Posterior cingulate gyrus (tissue), 11 donors: Measurements from ENCODE around the gene KIF16B.
"Not testable (repeated sequence)": the region's sequence is repeated elsewhere in the genome, so short reads cannot be mapped to it uniquely, and the experiment has no call there.

Experiments used
- DNase-seq, 10 donors: peaks; one replicate each; pipeline versions ENCODE4 v3.0.0 to v3.0.0-alpha.2; 2020 to 2021; ENCODE audit warnings: mixed read lengths in 3 of 10
- intact Hi-C: fragments of 100-400 bp; cut with DNase I; formaldehyde crosslinking; loops from one replicate; pipeline ENCODE4 v1.15.1; 2023

KIF16B gene

GRCh38 chr20:16280219-16280618 is 293.0 kb downstream of the KIF16B start:
- intact Hi-C loops = no loop called here
- DNase-seq = no peak

- no peak for DNase-seq
- intact Hi-C loops = no loop called here
Observed at GRCh38 chr20:16279320-16279719, 293.9 kb downstream of the KIF16B start.

- DNase-seq = no peak
- intact Hi-C loops = no loop called here
Observed at GRCh38 chr20:16273812-16274555, 299.3 kb downstream of the KIF16B start.

DNA sequence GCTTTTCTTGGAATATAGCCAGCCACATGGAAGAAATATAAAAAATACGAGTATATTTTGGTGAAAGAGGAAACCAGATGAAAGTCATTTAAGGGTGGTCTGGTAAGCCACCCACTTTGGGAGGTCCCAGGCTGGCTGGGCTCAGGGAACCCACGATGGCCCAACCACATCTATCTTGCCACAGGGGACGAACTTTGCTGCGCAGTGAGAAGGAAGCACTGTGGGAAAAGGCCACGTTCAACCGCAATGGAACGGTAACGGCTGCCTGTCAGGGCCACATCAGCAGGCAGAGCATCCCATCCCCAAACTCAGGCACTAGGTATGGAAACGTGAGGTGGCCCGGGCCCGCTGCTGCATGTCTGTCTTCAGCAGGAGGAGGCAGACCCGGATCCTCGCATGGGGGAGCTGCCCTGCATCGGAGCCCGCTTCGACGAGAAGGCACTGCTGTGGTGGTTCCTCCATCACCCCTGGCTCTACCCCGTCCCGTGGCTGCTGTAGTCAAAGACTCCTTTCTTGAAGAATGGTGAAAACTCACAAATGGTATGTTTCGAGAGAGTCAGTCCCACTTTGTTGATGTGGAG is 300.4 kb downstream of the KIF16B start:
- intact Hi-C loops = no loop called here
- no peak for DNase-seq

GRCh38 chr20:16271450-16271849 is 301.8 kb downstream of the KIF16B start:
- no peak for DNase-seq
- intact Hi-C loops = no loop called here

GRCh38 chr20:16270989-16271388 is 302.3 kb downstream of the KIF16B start:
- intact Hi-C loops = no loop called here
- DNase-seq = no peak

DNA sequence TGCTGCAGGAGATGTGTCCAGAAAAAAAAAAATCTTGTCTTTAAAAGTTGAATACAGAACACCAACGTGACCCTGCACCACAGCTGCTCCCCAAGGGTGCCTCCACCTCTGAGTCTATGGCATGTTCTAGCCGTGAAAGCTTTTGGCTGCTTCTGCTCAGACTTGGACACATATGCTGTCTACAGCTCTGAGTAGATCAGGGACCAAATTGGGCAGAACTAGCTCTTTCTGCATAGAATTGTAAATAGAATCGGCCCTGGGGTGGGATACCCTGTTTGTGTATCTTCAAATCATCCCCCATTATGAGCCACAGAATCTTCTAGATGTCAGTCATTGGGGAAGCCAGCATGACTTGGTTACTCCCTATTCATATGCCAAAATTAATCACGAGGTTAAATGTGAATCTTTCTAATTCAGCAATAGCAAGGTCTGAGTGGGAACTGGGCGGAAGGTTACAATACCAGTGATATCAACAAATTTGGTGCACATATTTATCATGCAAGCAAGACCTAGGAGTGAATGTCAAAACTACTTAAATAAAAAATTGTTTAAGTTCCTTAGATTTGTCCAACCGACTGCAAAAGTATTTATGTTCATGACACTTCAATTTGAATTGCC is 302.8 kb downstream of the KIF16B start:
- intact Hi-C loops = no loop called here
- no peak for DNase-seq

GRCh38 chr20:16267526-16267925 is 305.7 kb downstream of the KIF16B start:
- no peak for DNase-seq
- intact Hi-C loops = no loop called here

DNA sequence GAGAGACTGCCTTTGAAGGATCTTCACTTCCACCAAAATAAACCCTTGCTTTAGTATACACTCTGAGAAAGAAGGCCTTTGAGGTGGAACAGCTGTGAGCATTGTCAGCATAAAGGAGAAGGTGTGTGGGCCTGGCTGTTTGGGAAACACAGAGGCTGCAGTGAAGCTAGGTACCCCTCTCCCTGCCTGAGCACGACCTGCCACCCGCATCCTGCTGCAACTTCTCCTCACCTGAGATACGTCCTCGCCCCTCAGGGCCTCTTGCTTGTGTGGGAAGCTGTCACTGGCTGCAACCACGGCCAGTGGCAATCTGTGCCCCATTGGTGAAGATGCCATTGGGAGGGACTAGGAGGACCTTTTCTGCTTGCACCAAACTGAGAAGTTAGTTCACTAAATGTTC is 307.9 kb downstream of the KIF16B start:
- intact Hi-C loops = no loop called here
- no peak for DNase-seq

DNA sequence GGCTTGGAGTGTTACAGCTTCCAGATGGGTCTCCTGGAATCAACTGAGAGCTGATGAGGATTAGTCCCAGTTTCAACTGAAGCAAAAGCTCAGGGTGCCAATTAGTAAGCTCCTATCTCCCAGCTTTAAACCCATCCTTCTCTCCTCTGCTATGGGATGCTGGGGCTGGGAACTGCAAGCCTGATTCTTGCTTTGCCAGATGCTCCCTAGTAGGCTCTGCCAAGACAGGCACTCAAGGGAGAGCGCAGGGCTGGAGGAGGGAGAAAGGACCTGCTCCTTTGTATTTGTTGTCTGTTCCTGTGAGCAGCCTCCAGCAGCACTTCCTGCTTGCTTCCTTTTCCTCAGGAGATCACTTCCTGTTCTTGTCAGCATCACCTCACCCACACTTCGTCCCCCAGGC is 309.7 kb downstream of the KIF16B start:
- peak in 7 of 10 donors; percentile 33 to 88 (median 64) for DNase-seq

GRCh38 chr20:16262594-16262993 is 310.7 kb downstream of the KIF16B start:
- no peak for DNase-seq
- intact Hi-C loops = no loop called here

More for the DNA sequence above, 309.7 kb downstream of the KIF16B start:
- intact Hi-C loops = no loop called here

GRCh38 chr20:16261733-16262273 is 311.4 kb downstream of the KIF16B start:
- no peak for DNase-seq
- intact Hi-C loops = no loop called here

DNA sequence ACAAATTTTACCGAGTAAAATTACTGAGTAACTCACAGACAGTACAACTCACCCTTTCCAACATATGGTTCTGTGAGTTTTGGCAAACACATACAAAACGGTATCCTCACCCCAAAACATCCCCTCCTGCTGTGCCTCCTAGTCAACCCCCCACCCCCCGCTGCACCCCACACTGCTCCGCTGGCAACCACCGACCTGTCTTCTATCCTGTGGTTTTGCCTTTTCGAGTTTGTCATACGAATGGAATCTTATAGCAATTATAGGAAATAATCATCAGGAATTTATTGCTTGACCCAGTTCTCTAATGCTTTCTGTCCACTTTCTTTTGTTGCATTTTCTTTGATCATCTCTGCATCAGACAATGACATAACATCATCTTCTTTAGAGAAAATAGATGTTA is 312.3 kb downstream of the KIF16B start:
- intact Hi-C loops = no loop called here
- no peak for DNase-seq

- intact Hi-C loops, DNase-seq: not testable (repeated sequence)
Observed at GRCh38 chr20:16260133-16260532, 313.1 kb downstream of the KIF16B start.

DNA sequence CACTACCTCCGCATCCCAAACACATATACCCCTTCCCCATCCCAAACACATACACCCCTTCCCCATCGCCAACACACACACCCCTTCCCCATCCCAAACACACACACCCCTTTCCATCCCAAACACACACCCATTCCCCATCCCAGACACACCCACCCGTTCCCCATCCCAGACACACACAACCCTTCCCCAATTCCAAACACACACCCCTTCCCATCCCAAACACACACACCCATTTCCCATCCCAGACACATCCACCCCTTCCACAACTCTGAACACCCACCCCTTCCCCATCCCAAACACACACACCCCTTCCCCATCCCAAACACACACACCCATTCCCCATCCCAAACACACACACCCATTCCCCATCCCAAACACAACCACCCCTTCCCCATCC is 314.5 kb downstream of the KIF16B start:
- DNase-seq = no peak
- intact Hi-C loops = no loop called here

DNA sequence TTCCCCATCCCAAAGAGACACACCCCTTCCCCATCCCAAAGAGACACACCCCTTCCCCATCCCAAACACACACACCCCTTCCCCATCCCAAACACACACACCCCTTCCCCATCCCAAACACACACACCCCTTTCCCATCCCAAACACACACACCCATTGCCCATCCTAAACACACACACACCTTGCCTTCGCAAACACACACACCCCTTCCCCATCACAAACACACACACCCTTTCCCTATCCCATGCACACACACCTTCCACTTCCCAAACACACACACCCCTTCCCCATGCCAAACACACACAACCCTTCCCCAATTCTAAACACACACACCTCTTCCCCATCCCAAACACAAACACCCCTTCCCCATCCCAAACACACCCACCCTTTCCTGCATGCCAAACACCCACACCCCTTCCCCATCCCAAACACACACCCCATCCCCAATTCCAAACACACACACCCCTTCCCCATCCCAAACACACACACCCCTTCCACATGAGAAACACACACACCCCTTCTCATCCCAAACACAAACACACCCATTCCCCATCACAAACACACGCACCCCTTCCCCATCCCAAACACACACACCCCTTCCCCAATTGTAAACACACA is 315.3 kb downstream of the KIF16B start:
- no peak for DNase-seq
- intact Hi-C loops = no loop called here

GRCh38 chr20:16257021-16257420 is 316.2 kb downstream of the KIF16B start:
- DNase-seq = no peak

DNA sequence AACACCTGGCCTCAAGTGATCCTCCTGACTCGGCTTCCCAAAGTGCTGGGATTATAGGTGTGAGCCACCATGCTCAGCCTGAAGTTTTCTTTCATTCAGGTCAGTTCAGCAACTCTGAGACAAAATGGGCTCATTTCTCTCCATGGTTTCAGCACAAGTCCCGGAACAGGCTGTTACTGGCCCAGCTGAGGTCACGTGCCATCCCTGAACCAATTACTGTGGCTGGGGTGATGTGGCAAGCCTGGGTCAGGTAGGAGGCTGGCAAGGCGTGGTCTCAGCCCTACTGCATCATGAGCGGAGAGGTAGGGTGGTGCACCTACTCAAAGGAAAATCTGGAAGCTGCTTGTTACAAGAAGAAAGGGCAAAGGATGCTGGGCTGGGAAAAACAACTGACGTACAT is 326.4 kb downstream of the KIF16B start:
- DNase-seq = no peak
- intact Hi-C loops = no loop called here

More at GRCh38 chr20:16257021-16257420, 316.2 kb downstream of the KIF16B start:
- intact Hi-C loops = no loop called here

GRCh38 chr20:16246291-16246690 is 327.0 kb downstream of the KIF16B start:
- intact Hi-C loops = no loop called here
- DNase-seq = no peak

GRCh38 chr20:16245879-16246278 is 327.4 kb downstream of the KIF16B start:
- intact Hi-C loops = no loop called here
- DNase-seq = no peak

DNA sequence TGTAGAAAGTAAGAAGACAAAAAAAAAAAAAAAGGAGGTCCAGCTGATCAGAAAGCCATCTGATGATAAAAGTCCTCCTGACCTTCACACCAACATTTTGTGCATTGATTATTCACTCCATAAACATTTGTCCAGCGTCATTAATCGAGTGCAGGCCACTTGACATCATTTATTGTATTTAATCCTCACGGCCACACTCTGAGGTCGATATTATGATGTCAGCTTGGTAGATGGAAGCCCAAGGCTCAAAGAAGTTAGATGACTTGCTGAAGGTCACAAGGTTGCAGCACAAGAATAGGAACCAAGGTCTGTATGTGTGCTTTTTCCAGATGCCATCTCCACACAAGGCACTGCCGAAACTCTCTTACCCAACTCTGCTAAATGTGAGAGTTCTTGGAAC is 328.4 kb downstream of the KIF16B start:
- intact Hi-C loops = no loop called here
- no peak for DNase-seq
